ENCODE measurements around the gene FOXC1.

Gene FOXC1

DNA sequence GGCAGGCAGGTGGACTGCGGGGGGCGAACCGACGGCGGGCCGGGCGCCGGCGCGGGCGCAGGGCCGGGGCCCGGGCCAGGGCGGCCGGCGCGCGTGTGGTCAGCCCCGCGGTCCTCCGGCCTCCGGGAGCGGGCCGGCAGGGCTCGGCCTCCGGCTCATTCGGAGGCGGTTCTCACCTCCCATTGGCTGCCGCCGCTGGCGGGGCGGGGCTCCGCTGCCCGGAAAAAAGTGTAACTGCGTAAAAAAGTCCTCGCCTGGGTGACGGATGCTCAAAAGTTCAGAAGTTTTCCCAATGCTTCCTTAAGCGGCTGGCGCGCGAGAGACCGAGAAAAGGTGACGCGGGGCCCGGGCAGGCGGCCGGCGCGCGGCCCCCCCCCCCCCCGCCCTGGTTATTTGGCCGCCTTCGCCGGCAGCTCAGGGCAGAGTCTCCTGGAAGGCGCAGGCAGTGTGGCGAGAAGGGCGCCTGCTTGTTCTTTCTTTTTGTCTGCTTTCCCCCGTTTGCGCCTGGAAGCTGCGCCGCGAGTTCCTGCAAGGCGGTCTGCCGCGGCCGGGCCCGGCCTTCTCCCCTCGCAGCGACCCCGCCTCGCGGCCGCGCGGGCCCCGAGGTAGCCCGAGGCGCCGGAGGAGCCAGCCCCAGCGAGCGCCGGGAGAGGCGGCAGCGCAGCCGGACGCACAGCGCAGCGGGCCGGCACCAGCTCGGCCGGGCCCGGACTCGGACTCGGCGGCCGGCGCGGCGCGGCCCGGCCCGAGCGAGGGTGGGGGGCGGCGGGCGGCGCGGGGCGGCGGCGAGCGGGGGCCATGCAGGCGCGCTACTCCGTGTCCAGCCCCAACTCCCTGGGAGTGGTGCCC, at the start of gene FOXC1:
Gene FOXC1 (plus strand): TSS at position 268 of the 849 bp plus-strand sequence. CDS start 531 bp downstream, at position 799.
- DNase-seq (ENCODE audit: low spot score), result peak; percentile 34

DNA sequence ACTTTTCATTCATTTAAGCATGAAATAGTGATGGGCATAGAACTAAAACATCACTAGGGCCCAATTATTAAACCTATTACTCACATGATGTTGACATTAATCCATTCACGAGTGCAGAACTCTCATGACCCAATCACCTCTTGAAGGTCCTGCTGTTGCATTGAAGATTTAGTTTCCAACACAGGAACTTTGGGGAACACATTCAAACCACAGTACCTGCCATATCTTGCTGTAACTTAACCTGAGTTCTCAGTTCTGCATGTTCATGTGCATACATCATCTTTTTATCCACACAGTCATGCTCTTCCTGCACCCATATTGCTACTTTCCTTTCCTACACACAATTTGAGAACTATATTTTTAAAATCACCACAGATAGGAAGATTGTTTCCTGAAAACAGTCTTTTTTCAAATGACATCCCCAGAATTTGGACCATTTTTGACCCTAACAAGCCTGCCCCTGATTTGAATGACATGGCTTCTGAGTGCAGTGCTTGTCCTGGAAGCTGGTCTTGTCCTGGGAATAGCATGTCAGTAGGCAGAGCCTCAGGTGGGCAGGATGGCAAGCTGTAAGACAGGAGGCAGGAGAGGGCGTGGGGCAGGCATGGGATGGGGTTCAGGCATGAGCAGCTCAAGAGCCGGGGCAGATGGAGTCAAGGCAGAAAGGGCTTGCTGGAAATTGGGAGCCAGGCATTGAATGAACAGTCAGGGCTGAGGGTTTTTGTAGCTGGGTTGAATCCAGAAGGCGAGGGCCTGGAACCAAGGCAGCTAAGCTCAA, 49.2 kb upstream of the FOXC1 start:
- DNase-seq (ENCODE audit: low spot score), result no peak

DNA sequence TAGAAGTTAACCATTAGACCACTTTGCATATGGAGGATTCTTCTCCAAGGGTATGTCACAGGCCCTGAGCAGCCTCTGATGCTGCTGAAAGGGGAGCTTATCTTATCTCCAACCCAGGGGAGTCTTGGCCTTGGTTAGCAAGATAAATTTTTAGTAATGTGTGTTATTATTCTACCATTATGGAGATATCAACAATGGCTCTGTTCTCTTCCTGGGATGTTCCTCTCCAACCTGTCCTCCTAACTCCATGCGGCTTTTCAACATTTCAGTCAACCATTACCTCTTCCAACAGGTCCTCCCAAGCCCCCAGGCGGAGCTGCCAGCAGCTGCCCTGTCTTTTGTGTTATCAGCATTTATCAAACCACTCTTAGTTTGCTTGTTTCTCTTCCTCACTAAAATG, 48.4 kb upstream of the FOXC1 start:
- DNase-seq (ENCODE audit: low spot score), result no peak

DNA sequence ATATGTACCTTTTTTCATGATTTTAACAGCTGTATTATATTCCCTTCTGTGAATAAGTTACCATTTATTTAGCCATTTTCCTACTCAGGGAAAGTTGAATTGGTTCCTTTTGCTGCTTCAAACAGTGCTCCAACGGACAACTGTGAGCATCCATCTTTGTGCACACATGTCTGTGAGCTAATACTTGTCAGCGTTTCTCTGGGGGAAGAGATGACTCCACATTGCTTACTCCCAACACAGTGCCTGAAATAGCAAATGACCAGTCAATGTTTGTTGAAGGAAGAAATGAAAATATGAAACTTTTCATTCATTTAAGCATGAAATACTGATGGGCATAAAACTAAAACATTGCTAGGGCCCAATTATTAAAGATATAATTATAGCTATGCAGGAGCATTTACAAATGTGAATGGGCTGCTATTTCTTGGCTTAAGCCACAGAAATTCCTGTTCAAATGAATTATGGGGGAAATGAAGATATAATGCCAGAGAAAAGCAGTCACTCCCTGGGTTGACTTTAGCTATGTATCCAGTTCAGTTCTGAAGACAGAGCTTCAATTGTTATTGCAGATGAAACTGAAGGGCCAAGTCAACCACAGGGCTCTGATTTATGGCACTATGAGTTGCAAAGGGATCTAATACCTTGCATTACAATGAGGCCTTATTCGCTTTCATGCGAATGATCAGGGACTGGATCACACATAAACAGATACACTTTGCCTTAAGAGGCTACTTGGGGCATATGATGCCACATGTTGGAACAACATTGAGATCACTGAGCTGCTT, 47.4 kb upstream of the FOXC1 start:
- DNase-seq (ENCODE audit: low spot score), result no peak

DNA sequence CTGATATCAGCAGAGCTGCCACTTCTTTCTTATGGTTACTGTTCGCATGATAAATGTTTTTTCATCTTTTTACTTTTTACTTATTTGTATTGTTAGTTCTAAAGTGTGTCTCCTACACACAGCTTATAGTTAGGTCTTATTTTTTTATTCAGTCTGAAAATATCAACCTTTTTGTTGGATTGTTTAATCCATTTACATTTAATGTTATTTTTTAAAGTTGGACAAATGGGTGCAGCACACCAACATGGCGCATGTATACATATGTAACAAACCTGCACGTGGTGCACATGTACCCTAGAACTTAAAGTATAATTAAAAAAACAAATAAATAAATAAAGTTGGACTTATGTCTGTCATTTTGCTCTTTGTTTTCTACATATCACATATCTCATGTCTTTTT, 40.3 kb upstream of the FOXC1 start:
- DNase-seq (ENCODE audit: low spot score), result no peak

DNA sequence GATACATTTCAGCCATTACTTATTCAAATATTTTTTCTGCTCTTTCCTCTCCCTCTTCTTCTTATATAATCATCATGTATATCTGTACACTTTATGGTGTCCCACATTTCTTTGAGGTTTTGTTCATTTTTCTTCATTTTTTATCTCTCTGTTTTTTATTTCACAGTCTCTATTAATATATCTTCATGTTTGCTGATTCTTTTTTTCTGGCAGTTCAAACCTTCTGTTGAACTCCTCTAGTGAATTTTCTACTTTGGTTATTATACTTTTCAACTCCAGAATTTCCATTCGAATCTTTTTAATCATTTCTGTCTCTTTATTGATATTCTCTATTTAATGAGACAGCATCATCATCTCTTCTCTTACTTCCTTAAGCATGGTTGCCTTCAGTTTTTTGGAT, 38.9 kb upstream of the FOXC1 start:
- no peak for DNase-seq (ENCODE audit: low spot score)

DNA sequence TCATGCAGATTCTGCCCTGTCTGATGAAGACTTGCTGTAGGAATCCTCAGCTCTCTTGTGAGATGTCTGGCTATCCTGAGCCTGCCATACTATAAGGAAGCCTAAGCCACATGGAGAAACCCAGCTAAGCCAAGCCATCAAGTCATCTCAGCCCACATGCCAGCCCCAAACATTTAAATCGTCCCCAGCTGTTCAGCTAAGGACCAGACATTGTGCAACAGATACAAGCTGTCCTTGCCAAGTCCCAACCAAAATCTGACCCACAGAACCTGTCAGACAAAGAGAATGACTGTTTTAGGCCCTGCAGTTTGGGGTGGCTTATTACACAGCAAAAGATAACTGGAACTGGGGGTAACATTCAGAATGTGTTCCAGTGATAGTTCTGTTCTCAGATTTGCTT, 36.8 kb upstream of the FOXC1 start:
- DNase-seq (ENCODE audit: low spot score), result no peak

DNA sequence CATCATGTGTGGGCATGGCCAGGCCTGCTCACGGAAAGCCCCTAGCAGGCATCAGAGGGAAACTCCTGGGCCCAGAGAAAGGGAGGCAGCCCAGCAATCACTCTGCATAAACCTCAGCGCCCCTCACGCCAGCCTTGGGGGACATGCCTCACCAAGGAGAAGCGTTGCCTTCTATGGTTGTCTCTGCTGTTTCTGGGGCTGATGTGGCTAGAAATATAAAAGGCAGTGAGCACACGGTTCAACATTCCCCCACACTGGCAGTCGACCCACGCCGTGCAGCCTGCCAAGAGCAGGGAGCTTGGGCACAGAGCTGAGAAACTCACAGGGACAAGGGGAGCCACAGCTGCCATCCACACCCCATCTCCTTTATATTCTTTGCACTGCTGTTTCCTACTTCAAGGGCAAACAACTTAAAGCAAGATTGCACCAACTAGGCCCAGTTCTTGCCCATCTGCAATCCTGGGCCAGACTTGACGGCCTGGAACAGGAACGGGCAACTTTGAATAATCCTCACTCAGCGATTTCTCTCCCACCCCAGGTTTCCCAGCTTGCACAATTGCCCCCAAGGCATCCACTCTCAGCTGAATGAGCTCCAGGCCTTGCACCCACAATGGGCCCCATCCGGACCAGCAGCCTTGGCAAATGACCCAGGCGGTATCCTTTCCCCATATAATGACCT, 35.5 kb upstream of the FOXC1 start:
- DNase-seq (ENCODE audit: low spot score), result peak; percentile 52

DNA sequence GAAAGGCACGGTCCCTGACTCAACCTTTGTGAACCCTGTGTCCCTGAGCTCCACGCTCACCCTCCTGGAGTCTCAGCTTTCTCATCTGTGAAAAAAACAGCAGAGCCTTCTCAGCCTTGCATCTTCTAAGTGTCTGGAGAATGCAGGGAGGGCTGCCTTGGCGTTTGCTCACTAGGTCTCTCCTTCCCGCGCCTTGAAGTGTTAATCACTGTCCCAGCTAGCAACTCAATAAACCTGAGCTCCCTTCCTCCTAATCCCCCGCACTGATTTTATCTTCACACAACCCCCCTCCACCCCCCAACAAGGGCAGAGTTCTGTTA, 34.9 kb upstream of the FOXC1 start:
- no peak for DNase-seq (ENCODE audit: low spot score)

DNA sequence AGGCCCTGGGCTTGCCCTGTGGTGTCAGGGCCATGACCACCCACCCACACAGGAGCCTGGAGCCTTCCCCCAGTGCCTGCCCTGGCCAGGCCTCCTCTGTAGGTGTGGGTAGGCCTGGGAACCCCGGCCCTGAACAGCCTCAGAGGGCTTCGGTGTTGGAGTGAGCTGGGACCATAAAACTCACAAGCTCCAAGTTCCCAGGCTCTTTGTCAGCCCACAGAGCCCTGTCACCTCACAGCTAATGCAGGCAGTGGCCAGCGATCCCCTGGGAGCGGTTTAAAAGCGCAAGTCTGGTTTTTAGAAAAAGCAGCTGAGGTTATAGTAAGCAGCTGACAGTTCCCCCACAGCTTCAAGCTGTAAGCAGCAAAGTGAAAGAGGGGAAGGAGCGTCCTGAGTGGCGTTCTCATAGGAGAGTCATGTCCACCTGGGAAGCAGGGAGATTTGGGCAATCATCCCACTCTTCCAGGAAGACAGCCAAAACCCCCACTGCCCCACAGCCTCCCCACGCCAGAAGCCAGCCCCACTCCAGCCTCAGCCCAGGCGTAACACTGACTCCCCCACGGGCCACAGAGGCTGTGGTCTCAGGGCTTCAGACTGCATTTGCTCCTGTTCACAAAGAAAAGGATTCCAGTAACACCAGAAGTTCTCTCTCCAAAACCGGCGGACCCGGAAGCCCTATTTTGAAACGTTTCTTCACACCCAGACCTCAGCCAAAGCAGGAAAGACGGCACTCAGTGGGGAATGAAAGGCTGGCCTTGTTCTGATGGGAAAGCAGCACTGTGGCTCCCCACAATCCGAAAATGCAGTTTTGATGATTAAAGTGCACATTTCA, 34.3 kb upstream of the FOXC1 start:
- DNase-seq (ENCODE audit: low spot score), result no peak

DNA sequence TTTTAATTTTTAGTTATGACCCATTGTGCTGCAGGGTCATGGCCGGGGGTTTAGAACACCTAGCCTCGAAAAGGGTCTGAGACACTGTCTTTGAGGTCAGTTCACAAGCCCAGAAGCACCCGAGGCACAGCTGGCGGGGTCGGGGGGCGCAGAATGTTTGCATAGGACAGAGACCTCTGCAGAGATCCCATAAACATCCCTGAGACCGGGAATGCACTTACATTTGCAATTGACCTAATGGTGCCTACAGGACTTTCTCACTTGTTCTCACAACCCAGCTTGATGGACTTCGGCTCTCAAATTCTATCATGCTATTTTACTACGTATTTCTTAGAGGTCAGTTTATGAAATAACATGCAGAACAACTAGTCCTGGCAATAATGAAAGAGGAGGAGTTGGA, 33.5 kb upstream of the FOXC1 start:
- DNase-seq (ENCODE audit: low spot score), result no peak

DNA sequence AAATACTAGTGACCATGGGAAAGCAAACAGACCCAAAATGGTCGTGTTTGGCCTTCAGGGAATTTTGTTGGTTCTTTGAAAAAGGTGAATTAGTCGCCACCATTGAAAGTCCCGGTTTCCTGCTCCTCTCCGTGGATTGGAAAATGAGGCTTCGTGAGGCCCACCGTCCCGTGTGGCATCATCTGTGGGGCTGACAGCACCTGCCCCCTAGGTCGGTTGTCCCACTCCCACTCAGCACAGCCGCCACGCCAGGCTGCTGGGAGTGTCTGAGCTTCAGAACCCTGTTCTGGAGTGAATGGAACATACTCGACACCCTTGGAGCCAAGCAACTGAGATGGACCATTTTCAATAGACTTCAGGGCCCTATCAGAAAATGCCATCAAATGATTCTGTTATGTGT, 33.0 kb upstream of the FOXC1 start:
- no peak for DNase-seq (ENCODE audit: low spot score)

DNA sequence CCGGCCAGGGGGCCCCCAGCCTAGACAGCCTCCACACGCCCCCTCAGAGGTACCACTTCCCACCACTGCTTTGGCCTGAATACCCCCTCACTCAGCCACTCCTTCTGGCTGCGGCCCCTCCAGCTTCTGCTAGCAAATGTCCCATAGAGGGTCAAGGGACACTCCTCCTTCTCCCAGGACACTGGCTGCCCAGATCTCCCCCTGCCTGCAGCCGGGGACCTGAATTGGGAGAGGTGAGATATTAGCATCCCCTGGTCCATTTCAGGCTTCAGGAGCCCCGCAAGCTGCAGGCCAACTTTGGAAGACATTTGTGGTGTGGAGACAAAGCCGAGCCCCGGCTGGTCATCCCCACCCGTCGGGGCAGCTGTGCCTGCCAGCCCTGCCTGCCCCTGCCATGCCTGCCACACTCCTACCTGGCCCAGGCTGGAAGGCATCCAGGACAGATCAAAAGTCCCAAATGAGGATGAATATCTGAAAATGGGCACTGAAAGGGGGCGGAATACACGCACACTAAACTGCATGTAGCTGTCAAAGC, 32.5 kb upstream of the FOXC1 start:
- DNase-seq (ENCODE audit: low spot score), result no peak

DNA sequence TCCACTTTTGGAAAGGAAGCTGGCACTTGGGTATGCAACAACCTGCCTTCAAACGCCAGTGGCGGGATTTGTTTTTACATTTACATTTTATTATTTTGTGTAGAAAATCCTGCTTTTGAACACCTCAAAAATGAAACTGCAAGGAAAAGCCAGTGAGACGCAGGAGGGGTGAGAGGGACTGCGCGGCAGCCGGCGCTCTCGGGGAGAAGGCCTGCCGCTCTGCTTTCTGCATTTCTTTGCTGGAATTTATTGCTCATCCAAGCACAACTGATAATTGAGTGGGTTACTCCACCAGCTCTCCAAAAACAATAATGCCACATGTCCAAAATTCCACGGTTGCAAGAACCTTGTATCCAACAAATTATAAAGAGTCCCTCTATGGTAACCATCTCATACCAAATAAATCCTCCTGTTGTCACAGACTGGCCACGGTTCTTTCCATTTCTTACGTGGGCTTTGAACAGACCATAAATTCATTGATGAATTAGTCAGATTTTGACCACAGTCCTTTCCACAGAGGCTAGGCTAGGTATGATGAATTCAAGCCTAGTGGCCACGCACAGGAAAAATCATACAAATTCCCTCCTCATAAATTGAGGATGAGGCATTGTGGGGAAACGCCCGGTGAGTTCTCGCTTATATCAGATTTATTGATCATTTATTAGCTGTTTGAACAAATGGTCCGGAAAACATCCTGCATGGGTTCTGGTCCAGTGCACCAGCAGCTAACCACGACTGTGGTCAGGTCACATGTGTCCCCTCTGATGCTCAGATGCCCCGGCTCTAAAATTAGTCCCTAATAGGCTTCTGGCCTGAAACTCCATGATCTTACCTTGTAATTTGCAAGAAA, 31.6 kb upstream of the FOXC1 start:
- no peak for DNase-seq (ENCODE audit: low spot score)

DNA sequence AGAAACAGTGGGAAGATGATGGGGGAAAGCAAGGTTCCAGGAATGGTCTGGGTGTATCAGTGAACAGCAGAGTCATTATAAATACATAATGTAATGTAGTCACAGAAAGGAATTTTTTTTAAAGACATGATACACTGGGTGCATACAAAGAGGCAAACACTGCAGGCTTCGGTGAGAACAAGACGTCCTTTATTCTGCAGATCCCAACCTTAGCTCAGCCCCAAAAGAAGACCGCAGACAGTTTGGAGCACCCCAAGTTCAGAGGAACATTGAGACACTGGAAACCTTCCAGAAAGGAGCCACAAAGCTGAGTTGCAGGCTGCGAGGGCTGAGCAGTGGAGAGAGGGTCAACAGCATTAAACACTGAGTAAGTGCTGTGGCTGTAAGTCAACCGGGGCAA, 30.6 kb upstream of the FOXC1 start:
- no peak for DNase-seq (ENCODE audit: low spot score)

DNA sequence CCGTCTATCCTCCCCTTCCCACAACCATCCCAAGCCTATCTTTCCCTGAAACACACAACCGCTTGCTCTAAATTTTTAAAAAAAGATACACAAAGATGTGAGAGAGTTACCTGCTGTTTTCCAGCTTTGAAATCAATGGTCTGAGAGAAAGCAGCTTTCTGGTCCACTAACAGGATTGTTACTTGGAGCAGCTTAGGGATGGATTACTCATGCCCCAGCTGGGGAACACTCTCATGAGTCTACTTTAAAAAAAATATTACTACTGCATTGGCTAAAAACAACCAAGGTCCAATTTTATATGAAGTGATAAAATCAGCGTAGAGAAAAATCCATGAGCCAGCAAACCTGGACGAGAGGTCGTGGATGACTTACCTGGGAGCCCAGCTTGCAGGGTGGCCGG, 29.6 kb upstream of the FOXC1 start:
- no peak for DNase-seq (ENCODE audit: low spot score)

DNA sequence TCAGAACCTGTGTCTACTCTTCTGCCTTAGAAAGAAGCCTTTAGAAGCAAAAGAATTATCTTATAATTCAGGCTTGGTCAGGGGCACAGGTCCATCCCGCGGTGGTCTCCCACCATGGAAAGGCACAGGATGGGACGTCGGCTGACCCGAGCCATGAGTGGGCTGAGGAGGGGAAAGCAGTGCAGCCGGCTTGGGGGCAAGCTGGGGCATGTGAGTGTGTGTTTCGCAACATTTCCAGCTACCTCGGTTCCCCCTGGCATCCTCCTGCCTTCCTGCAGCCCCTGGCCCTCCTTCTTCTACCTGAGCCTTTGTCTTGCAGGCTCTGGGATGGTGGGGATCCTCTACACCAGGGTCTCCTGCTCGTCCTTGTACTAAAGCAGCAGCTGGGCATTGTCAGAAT, 29.1 kb upstream of the FOXC1 start:
- no peak for DNase-seq (ENCODE audit: low spot score)

DNA sequence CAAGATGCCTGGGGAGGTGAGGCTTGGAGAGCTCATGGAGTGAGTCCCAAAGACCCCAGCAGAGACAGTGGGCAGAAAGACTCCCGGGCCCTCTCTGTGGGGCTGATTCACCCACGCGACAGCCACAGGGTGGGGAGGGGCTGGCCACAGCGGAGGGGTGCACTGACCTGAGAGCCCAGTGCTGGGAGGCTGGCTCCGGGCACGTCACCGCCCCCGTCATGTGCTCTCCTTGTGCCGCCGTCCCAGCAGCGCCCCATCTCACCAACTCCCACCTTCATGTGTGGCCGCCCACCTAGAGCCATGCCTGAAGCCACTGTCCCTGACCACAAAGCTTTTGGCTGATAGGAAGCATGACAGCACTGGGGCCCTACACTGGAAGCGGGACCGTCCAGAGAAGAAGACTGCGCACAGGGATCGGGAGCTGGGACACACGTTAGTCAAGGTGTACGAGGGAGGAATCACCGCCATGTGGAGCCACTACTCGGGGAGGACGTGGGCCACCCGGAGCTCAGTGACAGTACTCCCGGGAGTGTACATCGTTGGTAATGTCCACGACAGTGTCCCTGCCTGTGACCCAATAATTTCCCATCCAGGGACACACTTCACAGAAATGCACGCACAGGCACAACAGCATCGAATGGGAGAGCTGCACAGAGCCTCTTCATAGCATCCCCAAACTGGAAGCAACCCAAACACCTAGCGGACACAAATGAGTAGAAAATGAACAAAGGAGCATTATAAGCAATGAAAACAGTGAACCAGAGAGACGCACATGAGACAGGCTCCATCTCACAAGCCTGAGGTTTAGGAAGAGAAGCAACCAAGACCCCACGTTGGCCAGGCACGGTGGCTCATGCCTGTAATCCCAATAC, 28.4 kb upstream of the FOXC1 start:
- DNase-seq (ENCODE audit: low spot score), result peak; percentile 37

DNA sequence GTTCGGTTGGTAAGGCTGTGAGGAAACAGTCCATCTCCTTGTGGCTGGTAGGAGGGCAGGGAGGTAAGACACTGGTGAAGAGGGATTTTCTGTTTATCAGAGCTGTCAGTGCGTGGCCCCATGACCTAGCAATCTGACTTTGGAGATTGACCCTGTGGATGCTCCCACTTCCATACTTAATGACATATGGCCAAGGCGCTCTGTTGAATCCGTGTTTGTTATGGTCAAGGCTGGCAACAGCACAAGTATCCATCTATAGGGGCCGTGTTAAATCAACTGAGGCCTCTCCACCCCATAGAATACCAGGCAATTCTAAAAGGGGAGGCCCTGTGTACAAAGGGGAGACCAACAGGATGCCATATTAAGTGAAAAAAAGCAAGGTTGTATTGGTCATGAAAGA, 25.6 kb upstream of the FOXC1 start:
- no peak for DNase-seq (ENCODE audit: low spot score)

Data from putamen (tissue), 1 donor.